OCI-M1 (cell line): ENCODE results near the gene RAB11B.
"Not testable (repeated sequence)": the region's sequence is repeated elsewhere in the genome, so short reads cannot be mapped to it uniquely, and the experiment has no call there.

Experiments
- DNase-seq: peaks from one replicate; lab custom pipeline; 2025; lab: John Stamatoyannopoulos, UW

RAB11B gene

DNA sequence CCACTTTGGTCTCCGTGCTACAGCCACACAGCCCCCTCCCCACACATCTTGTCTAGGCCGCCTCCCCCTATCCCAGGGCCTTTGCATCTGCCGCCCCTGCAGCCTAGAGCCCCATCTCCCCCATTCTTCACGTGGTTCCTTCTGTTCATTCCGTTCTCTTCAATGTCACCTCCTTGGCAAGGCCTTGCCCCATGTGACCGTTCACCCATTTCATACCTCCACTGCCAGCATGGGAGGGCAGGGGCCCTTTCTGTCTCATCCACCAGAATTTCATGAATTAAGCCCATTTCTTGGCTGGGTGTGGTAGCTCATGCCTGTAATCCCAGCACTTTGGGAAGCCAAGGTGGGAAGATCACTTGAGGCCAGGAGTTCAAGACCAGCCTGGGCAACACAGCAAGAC, 38.9 kb downstream of the RAB11B start:
- no peak for DNase-seq

DNA sequence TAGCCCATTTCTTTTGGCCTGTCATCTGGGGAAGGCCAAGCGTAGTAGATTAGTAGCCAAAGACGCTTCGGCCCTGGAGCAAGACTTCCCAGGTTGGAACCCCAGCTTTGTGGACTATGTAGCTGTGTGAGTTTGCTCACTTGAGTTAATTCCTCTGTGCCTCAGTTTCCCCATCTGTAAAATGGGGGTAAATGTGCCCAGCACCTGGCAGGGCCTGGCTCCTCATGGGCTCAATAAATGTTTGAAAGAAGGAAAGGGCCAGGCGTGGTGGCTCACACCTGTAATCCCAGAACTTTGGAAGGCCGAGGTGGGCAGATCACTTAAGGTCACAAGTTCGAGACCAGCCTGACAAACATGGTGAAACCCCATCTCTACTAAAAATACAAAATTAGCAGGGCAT, 39.7 kb downstream of the RAB11B start:
- DNase-seq: no peak

DNA sequence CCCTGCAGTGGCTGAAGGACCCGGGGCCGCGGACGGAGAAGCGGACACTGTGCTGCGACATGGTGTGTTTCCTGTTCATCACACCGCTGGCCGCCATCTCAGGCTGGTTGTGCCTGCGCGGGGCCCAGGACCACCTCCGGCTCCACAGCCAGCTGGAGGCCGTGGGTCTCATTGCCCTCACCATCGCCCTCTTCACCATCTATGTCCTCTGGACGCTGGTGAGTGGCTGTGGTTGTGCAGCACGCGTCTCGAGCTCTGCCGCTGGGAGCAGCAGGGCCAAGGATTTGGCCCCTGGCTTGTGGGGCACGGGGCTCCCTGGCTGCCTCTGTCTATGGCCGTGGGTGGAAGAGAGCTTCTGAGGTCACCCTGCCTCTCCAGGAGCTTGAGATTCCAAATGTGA, 40.5 kb downstream of the RAB11B start:
- no peak for DNase-seq

DNA sequence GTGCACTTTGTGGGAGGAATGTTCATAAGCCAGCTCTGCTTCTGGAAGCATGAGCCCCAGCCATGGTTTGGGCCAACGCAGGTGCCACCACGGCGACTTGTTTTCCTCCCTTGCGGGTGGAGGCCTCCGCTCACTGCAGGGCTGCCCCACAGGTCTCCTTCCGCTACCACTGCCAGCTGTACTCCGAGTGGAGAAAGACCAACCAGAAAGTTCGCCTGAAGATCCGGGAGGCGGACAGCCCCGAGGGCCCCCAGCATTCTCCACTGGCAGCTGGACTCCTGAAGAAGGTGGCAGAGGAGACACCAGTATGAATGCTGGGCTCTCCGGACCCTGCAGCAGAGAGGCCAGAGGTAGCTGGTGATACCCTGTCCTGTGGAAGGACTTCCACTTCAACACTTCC, 48.1 kb downstream of the RAB11B start:
- no peak for DNase-seq

DNA sequence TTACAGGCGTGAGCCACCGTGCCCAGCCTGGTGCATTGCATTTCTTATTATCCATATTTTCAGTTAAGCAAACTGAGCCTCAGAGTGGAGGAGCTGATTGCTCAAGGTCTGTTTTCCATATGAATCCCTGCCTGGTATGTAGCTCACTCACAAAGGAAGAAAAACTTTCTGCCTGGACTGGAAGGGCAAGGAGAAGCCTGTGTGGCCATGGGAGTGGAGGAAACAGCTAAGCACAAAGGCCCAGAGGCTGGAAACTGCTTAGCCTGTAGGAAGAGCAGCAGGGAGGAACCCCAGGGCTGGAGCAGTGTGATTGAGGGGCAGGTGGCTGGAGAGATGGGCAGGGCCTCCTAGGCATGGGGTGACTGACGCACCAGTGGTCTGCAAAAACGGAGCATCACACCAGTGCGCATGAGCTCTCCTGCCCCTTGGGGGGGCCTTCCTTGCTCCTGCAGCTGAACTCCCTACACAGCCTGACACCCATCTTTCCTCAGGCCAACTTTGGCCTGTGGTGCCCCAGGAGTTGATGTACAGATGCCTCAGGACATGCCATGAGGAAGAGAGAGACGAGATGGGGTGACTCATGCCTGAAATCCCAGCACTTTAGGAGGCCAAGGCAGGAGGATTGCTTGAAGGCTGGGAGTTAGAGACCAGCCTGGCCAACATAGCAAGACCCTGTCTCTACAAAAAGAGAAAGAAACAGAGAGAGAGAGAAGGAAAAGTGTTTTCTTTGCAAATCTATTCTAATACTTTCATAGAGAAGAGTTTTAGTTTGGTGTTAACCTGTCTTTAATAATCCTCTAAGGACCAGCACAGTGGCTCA, 51.8 kb downstream of the RAB11B start:
- DNase-seq: no peak

DNA sequence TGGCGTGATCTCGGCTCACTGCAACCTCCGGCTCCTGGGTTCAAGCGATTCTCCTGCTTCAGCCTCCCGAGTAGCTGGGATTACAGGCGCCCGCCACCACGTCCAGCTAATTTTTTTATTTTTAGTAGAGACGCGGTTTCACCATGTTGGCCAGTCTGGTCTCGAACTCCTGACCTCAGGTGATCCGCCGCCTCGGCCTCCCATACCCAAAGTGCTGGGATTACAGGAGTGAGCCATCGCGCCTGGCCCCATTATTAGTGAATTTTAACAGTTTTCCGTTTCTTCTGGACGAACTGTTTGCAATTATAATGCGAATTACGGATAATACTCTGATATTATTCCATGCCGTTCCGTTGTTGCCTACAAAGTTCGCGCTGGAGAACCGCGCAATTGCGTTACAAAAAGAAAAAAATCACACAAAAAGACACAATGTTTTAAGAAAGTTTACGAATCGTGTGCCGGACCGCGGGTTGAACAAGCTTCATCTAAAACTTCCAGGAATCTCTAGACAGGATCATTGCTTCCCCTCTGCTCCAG, 54.0 kb downstream of the RAB11B start:
- not testable (repeated sequence) for DNase-seq

DNA sequence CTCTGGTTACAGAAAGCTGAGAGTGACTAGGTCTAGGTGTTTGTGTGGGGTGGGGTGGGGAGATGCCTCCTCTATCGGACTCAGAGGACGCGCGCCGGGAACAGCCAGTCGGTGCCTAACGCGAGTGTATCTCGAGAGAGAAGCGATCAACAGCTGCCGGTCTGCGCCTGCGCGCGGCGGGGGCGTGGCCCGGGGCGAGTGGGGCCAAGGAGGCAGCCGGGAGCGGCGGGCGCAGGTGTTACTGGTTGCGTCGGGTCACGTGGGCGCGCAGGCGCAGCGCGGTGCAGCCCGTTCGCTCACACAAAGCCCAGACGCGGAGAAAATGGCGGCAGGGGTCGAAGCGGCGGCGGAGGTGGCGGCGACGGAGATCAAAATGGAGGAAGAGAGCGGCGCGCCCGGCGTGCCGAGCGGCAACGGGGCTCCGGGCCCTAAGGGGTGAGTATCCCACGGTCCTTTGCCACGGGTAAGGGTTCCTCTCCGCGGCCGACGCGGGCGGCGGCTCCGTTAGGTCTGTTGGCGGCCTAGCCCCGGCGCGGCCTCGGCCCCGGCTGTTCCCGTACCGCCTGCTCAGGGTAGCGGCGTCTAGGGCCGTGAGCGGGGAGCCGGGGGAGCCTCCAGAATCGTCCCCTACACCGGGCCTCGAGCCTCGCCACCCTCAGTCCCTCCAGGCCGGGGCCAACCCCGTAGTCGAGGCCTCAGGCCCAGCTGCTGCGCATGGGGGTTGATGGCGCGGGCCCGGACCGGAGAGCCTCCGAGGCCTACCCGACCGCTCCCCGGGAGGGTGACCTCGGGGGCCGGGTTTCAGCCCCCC, 54.7 kb downstream of the RAB11B start, which contains the start of gene HNRNPM:
TSS of gene HNRNPM (plus strand) at position 299 of the 811 bp plus-strand sequence. CDS start at position 323, 24 bp downstream.
- peak; percentile 100 for DNase-seq

DNA sequence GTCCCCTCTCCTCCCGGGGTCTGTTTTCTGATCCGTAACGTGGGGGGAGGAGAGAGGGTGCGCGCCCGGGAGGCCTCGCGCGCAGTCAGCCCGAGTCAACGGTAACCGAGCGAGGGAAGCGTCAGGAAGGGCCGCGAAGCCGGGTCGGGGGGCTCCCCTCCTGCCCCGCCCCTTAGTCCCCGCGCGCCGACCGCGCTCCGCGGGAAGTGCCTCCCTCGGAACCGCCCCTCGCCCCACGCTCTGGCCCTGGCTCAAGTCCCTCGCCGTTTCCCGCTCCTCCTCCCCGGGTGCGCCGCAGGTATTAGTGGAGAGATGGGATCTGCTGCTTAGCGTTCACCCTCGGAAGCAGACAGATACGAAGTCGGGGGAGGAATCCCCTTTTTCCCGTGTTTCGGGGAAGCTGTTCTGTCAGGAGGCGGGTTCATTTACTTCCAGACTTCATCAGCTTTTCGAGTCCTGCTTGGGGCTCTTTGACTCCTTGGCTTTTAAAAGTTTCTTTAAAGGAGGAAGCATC, 55.4 kb downstream of the RAB11B start:
- peak; percentile 79 for DNase-seq

DNA sequence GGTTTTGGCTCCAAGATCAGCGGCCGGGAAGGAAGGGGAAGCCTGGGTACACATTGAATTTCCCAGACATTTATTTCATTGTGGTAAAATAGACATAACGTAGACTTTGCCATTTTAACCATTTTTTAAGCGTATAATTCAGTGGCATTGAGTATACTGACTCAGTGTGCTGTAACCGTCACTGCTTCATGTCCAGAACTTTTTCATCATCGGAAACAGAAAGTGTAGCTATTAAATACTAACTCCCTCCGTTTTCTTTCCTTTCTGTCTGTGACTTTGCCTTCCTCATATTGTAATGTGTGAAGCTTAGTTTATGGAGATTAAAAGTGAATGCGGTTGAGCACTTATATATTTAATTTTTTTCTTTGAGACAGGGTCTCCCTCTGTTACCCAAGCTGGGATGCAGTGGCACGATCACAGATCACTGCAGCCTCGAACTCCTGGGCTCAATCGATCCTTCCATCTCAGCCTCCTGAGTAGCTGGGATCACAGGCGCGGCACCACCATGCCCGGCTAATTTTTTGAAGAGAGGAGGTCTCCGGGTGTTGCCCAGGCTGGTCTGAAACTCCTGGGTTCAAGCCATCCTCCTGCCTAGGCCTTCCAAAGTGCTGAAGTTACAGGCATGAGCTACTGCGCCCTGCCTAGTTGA, 56.0 kb downstream of the RAB11B start:
- peak; percentile 65 for DNase-seq

DNA sequence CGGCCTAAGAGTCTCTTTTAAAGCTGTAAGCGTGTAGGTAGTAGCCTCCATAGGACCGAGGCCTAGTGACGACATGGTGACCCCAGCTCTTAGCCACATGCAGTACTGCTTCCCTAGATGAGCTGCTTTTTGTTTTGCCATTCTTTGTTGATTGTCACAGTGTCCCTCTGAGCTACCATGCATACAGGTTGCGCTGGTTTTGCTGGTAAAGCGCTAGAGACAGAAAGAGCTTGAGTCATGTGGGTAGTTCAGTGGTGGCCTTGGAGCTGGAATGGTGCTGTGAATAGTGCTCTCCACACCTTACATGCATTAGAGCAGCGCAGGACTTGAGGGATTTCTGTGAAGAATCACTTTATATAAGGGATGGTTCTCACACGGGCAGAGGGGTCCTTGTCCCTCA, 59.7 kb downstream of the RAB11B start:
- DNase-seq: no peak

DNA sequence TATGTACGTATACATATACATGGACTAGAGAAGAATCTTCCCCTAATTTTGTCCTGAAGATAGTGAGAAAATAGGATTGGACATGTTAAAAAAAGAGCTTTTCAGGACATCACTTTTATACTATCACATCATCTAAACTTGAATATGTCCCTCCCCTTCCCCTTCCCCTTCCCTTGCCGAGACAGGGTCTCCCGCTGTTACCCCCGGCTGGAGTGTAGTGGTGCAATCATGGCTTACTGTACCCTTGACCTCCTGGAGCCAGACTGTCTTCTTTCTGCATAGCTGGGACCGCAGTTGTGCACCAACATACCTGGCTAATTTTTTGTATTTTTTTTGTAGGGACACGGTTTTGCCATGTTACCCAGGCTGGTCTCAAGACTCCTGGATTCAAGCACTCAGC, 61.2 kb downstream of the RAB11B start:
- no peak for DNase-seq

DNA sequence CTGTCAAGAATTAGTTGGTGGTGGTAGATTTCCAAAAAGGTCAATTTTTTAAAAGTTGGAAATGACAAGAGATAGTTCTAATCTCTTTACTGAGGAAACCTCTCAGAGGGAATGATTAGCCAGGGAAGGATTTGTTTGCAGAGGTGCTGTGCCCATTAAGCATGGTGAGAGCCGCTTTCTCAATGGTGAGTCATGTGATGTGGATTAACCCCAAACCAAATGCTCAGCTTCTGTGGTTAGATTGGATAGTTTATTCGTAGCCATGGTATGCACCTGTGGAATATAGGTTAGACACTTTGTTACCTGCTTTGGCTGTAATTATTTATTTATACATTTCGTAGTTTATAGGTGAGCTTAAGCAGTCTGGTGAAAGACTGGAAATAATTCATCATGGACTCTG, 61.7 kb downstream of the RAB11B start:
- peak; percentile 43 for DNase-seq

DNA sequence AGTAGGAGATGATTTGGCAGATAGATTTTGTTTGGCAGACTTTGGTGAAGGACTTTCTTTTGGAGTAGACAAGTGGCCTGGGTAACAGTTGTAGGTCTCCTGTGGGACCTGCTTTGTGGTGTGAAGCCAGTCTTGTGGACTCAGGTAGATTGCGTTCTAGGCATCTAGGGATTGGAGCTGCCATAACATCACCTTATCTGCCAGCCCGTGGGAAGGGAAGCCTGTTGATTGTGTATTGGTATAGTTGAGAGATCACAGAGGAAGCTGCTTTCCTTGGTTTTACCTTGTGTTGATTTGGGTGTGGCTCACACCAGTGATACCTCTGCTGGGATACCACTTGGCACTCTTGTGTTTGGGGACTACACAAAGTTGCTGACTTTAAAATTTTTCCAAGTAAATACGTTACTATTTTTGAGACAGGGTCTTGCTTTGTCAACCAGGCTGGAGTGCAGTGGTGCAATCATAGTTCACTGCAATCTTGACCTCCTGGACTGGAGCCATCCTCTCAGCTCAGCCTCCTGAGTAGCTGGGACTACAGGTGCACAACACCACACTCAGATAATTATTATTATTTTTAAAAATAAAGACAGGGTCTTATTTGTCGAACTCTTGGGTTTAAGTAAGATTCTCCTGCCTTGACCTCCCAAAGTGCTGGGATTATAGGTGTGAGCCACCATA, 62.4 kb downstream of the RAB11B start:
- DNase-seq: no peak

DNA sequence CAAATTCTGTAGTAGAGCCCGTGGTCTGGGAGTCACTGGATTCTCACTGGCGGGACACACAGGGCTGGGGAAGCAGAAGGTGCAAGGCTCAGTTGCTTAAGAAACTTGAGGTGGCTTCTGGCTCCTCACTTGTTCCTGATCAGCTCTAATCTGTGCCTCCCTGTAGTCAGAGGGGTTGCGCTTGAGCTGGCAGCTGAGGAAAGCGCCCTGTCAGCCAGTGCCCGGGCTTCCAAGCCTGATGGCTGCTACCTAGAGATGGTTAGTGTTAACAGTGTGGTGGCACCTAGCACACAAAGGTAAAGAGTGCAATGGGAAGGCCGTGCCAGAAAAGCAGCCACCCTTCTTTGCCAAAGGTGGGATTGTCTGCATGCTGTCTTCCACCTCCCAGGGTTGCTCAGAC, 63.5 kb downstream of the RAB11B start:
- no peak for DNase-seq
